HUES6 (cell line): ENCODE results near the gene LCAT.
A peak's percentile ranks its signal among the peaks of the same experiment; 100 is the strongest.
"Not testable (repeated sequence)": the region's sequence is repeated elsewhere in the genome, so short reads cannot be mapped to it uniquely, and the experiment has no call there.

Source experiments
- H3K27ac ChIP-seq: 2 replicates; pipeline ENCODE4 v1.7.0; 2013; ENCODE audit warnings: low read depth, mild to moderate bottlenecking, low read length, inconsistent platforms
- H3K27me3 ChIP-seq: 2 replicates; pipeline ENCODE4 v1.6.1; 2013; ENCODE audit warnings: low read length; ENCODE audit not compliant: control insufficient read depth, insufficient read depth
- H3K36me3 ChIP-seq: 2 replicates; pipeline ENCODE4 v1.6.1; 2013; ENCODE audit warnings: low read length; ENCODE audit not compliant: control insufficient read depth, insufficient read depth
- H3K4me1 ChIP-seq: 2 replicates; pipeline ENCODE4 v1.6.1; 2013; ENCODE audit warnings: low read length; ENCODE audit not compliant: control insufficient read depth, insufficient read depth
- H3K4me3 ChIP-seq: 2 replicates; pipeline ENCODE4 v1.5.1; 2013; ENCODE audit warnings: low read depth, low read length
- H3K9ac ChIP-seq: one replicate; pipeline ENCODE4 v1.6.1; 2013; ENCODE audit warnings: mild to moderate bottlenecking, low read length
- H3K9me3 ChIP-seq: 2 replicates; pipeline ENCODE4 v1.6.1; 2013; ENCODE audit warnings: low read depth, low read length; ENCODE audit not compliant: control insufficient read depth, insufficient read depth

The LCAT gene

DNA sequence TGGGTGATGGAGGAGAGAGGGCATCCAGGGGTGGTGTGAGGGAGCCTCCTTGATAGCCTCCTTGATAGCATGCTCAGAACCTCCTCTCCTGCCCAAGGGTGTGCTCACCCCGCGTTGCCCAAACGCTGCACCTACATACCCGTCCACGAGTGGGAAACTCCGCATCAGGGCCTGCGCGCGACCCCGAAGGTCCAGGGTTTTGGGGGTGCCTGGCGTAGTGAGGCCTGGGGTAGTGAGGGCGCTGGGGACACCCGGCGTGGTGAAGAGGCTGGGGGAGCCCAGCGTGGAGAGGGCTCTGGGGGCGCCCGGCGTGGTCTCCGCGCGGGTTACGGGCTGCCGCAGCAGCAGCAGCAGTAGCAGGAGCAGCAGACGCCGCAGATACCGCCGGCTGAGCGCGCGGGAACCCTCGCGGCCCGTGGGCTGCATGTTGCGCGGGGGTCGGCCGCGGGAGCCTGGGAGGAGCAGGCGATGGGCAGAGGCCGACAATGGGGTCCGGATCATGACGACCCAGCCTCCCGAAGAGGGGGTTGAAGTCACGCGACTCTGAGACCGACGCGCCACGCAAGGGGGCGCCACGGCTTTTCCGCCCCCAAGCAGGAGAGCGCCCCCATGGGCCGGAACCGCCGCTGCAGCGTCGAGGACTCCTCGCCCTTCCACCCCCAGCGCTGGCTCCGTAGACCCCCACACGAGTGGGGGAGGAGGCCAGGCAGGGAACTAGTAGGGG is 36.2 kb upstream of the LCAT start, which contains the start of gene DPEP3:
DPEP3 (minus strand) TSS at position 545 of the 724 bp plus-strand sequence; CDS start at position 426, 119 bp downstream.
- Histone ChIP-seq H3K9me3 (no peaks in the 10 kb centered on the region), H3K9ac (no peak within 1 kb of the TSS), H3K36me3 (no peaks in the 10 kb centered on the region), H3K27me3 (peaks cover 4% of the 10 kb centered on the region; the same call in 1 of the 2 replicates), H3K27ac (no peak within 1 kb of the TSS), H3K4me3 (peak within 1 kb of the TSS; percentile 15; the same call in 1 of the 2 replicates), H3K4me1 (peaks cover 5% of the 10 kb centered on the region; the same call in 1 of the 2 replicates)

- no peak overlapping the region for H3K27ac ChIP-seq
- H3K36me3 ChIP-seq = no peaks in the 10 kb centered on the region
Measured at GRCh38 chr16:67977469-67978227, 33.7 kb upstream of the LCAT start.

DNA sequence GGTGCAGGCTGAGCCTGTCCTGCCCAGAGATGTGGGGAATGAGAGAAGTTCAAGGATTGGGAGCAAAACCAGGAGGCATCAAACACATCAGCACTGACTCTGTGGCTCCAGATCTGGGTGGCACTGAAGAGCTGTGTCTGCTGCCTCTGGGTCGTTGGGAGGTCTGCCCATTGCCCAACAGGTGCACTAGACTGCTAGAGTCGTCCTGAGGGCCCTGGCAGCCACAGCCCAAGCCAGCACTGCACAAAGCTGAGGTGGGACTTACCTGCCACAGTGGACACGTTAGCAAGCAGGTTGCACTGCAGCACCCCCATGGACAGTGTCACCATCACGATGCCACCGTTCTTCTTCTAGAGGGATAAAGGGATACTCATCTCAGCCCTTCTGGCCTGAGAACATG is 33.1 kb upstream of the LCAT start:
- H3K9me3 ChIP-seq = no peaks in the 10 kb centered on the region
- no peak overlapping the region for H3K27ac ChIP-seq
- H3K4me1 ChIP-seq = no peaks in the 10 kb centered on the region
- no peak overlapping the region for H3K4me3 ChIP-seq
- peaks cover 4% of the 10 kb centered on the region; the same call in 1 of the 2 replicates for H3K27me3 ChIP-seq
- H3K36me3 ChIP-seq = no peaks in the 10 kb centered on the region
- no peak overlapping the region for H3K9ac ChIP-seq

More at GRCh38 chr16:67977469-67978227, 33.7 kb upstream of the LCAT start:
- Histone ChIP-seq H3K4me3 (no peak overlapping the region), H3K9ac (no peak overlapping the region), H3K4me1 (no peaks in the 10 kb centered on the region), H3K27me3 (peaks cover 4% of the 10 kb centered on the region; the same call in 1 of the 2 replicates), H3K9me3 (no peaks in the 10 kb centered on the region)

DNA sequence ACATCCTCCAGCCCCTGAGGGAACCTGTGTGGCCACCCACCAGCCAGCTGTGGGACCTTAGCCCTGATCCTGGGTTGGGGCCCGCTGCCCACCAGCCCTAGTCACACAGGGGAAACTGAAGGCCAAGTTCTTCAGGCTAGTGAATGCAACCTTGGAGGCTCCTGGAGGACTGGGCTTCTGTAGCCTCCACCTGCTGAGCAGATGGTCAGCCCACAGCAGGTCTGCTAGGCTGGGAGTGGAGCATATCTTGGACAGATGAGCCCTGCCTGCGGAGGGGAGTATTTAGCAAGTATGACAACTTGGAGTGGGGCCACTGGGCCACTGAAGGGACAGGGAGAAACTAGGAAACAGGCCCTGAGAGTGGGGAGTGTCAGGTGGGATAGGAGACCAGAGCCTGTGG is 32.3 kb upstream of the LCAT start:
- Histone ChIP-seq H3K27ac (no peak overlapping the region), H3K9ac (no peak overlapping the region), H3K4me1 (no peaks in the 10 kb centered on the region), H3K27me3 (peaks cover 4% of the 10 kb centered on the region; the same call in 1 of the 2 replicates), H3K36me3 (no peaks in the 10 kb centered on the region), H3K9me3 (no peaks in the 10 kb centered on the region), H3K4me3 (no peak overlapping the region)

GRCh38 chr16:67975321-67976105 is 31.6 kb upstream of the LCAT start:
- Histone ChIP-seq H3K9ac (no peak overlapping the region), H3K36me3 (no peaks in the 10 kb centered on the region)

GRCh38 chr16:67972285-67972684 is 28.4 kb upstream of the LCAT start:
- H3K36me3 ChIP-seq, H3K4me3 ChIP-seq, H3K9me3 ChIP-seq, H3K4me1 ChIP-seq, H3K9ac ChIP-seq, H3K27ac ChIP-seq, H3K27me3 ChIP-seq: not testable (repeated sequence)

More at GRCh38 chr16:67975321-67976105, 31.6 kb upstream of the LCAT start:
- Histone ChIP-seq H3K27me3 (peaks cover 4% of the 10 kb centered on the region; the same call in 1 of the 2 replicates), H3K9me3 (no peaks in the 10 kb centered on the region), H3K4me3 (no peak overlapping the region), H3K27ac (no peak overlapping the region), H3K4me1 (no peaks in the 10 kb centered on the region)

DNA sequence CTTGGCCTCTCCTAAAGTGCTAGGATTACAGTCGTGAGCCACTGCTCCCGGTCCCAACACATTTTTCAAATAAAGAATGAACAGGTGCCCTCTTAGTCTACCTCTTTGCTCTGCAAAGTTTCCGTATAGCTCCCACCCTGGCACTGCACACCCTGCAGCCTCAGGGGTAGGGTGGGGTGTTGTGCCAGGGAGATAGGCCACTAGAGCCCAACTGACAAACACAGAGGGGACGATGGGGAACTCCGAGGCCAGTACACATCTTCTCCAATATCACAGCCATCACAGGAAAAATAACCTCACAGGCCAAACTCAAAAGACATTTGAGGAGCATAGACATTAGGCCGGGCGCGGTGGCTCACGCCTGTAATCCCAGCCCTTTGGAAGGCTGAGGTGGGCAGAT is 27.2 kb upstream of the LCAT start:
- Histone ChIP-seq H3K36me3 (no peaks in the 10 kb centered on the region), H3K4me1 (peaks cover 17% of the 10 kb centered on the region), H3K9me3 (no peaks in the 10 kb centered on the region), H3K27me3 (no peaks in the 10 kb centered on the region), H3K4me3 (no peak overlapping the region), H3K9ac (no peak overlapping the region), H3K27ac (no peak overlapping the region)

- Histone ChIP-seq H3K9me3 (no peaks in the 10 kb centered on the region), H3K9ac (peak overlapping the region; percentile 60), H3K27ac (no peak overlapping the region), H3K27me3 (no peaks in the 10 kb centered on the region), H3K4me3 (peak overlapping the region; percentile 76), H3K36me3 (peaks cover 6% of the 10 kb centered on the region; the same call in 1 of the 2 replicates), H3K4me1 (peaks cover 32% of the 10 kb centered on the region)
Measured at GRCh38 chr16:67969254-67970039, 25.5 kb upstream of the LCAT start.

- peaks cover 40% of the 10 kb centered on the region for H3K4me1 ChIP-seq
- no peaks in the 10 kb centered on the region for H3K27me3 ChIP-seq
- peak within 1 kb of the TSS; percentile 91; the same call in 1 of the 2 replicates for H3K27ac ChIP-seq
- H3K9ac ChIP-seq = peak within 1 kb of the TSS; percentile 93
- H3K9me3 ChIP-seq = no peaks in the 10 kb centered on the region
- H3K36me3 ChIP-seq = peaks cover 8% of the 10 kb centered on the region; the same call in 1 of the 2 replicates
- peak within 1 kb of the TSS; percentile 76 for H3K4me3 ChIP-seq
Measured at GRCh38 chr16:67968400-67969253, 24.7 kb upstream of the LCAT start, which contains the start of gene SLC12A4. Gene SLC12A4 (minus strand): TSS chr16:67968637. CDS start chr16:67968553, 84 bp downstream.
